Activated CD4-positive, alpha-beta T cell treated with anti-CD3 and anti-CD28 coated beads for 36 hours (primary cell): Measurements from ENCODE around the gene BMS1. TPM values are rescaled to one million over a fixed set of nuclear protein-coding genes. Genes with fewer than 3 reads are reported as not detected.
"Not testable (repeated sequence)": the region's sequence is repeated elsewhere in the genome, so short reads cannot be mapped to it uniquely, and the experiment has no call there.

Source experiments
- ATAC-seq: fragments of 200-7000 bp; cut with Tn5 transposase; one replicate; pipeline ENCODE4 v1.10.0; 2021; ENCODE audit warnings: mild to moderate bottlenecking, moderate library complexity
- CTCF ChIA-PET: fragments of 350-600 bp; sonication (Branson Sonifier 250); formaldehyde crosslinking; loops from one replicate; lab custom pipeline; 2021; ENCODE audit warnings: antibody characterized with exemption; lab: Charles Lee
- POLR2A ChIA-PET: fragments of 350-600 bp; sonication (Branson Sonifier 250); formaldehyde crosslinking; loops from one replicate; lab custom pipeline; 2021; ENCODE audit warnings: antibody characterized with exemption, inconsistent platforms; lab: Charles Lee
- DNase-seq: peaks from one replicate; pipeline ENCODE4 v3.0.0-alpha.2; 2020
- H3K27ac Mint-ChIP-seq: one replicate; pipeline ENCODE4 v1.8.0; 2021; ENCODE audit warnings: mixed read lengths
- H3K27me3 Mint-ChIP-seq: one replicate; pipeline ENCODE4 v1.8.0; 2021; ENCODE audit warnings: mixed read lengths
- H3K36me3 Mint-ChIP-seq: one replicate; pipeline ENCODE4 v1.8.0; 2021; ENCODE audit warnings: low read depth, mixed read lengths
- H3K4me1 Mint-ChIP-seq: one replicate; pipeline ENCODE4 v1.8.0; 2021; ENCODE audit warnings: mixed read lengths
- H3K4me3 Mint-ChIP-seq: one replicate; pipeline ENCODE4 v1.8.0; 2021; ENCODE audit warnings: mild to moderate bottlenecking, moderate library complexity, mixed read lengths
- H3K9me3 Mint-ChIP-seq: one replicate; pipeline ENCODE4 v1.8.0; 2021; ENCODE audit warnings: low read depth, mixed read lengths
- intact Hi-C, 2 experiments: fragments of 100-400 bp; cut with DNase I in 1 of 2; cut with micrococcal nuclease in 1 of 2; formaldehyde crosslinking; loops; one replicate each; pipeline versions ENCODE4 v1.14.2 to v1.15.1; 2022 to 2024; cut with DNase I, micrococcal nuclease
- total RNA-seq, 2 experiments: library from RNA; stranded (reverse); gene quantifications; one replicate each; pipeline ENCODE4 v1.2.3, GENCODE V29; 2021

BMS1 gene
- total RNA-seq, 2 experiments from 2014 or later, result 26.5 to 30.4 TPM

- H3K4me3 Mint-ChIP-seq, intact Hi-C loops, POLR2A ChIA-PET, H3K27me3 Mint-ChIP-seq, DNase-seq, ATAC-seq, CTCF ChIA-PET, H3K27ac Mint-ChIP-seq: not testable (repeated sequence)
- Mint-ChIP-seq H3K4me1 (peaks cover 17% of the 10 kb centered on the region), H3K36me3 (peaks cover 76% of the 10 kb centered on the region), H3K9me3 (peaks cover 11% of the 10 kb centered on the region)
Measured at GRCh38 chr10:42817417-42817816, 34.8 kb downstream of the BMS1 start.

GRCh38 chr10:42826759-42827158 lies 44.2 kb downstream of the BMS1 start:
- H3K4me1 Mint-ChIP-seq, H3K27me3 Mint-ChIP-seq, H3K9me3 Mint-ChIP-seq, H3K4me3 Mint-ChIP-seq, POLR2A ChIA-PET, CTCF ChIA-PET, DNase-seq, intact Hi-C loops, H3K27ac Mint-ChIP-seq, ATAC-seq: not testable (repeated sequence)
- H3K36me3 Mint-ChIP-seq, result peaks cover 64% of the 10 kb centered on the region

- CTCF ChIA-PET, result interaction anchor here (0.6 kb wide), 1 partner anchor 488 kb away, joined by 3 read pairs; no protein-coding TSS in a partner anchor
- Mint-ChIP-seq H3K36me3 (peaks cover 67% of the 10 kb centered on the region), H3K27me3 (no peaks in the 10 kb centered on the region), H3K4me1 (no peaks in the 10 kb centered on the region), H3K27ac (no peak overlapping the region), H3K4me3 (no peak overlapping the region), H3K9me3 (no peaks in the 10 kb centered on the region)
- intact Hi-C loops, result no loop called here
- no peak for DNase-seq
- no peak for ATAC-seq
- POLR2A ChIA-PET, result no interaction called here
Measured at GRCh38 chr10:42827201-42827600, 44.6 kb downstream of the BMS1 start.

- peaks cover 55% of the 10 kb centered on the region for H3K36me3 Mint-ChIP-seq
- intact Hi-C loops, ATAC-seq, POLR2A ChIA-PET, H3K4me1 Mint-ChIP-seq, DNase-seq, H3K4me3 Mint-ChIP-seq, H3K27ac Mint-ChIP-seq, H3K9me3 Mint-ChIP-seq, H3K27me3 Mint-ChIP-seq: not testable (repeated sequence)
- CTCF ChIA-PET, result interaction anchor here (0.7 kb wide), 1 partner anchor 76 kb away, joined by 3 read pairs; no protein-coding TSS in a partner anchor
Measured at GRCh38 chr10:42828391-42828790, 45.8 kb downstream of the BMS1 start.

GRCh38 chr10:42830237-42830636 lies 47.6 kb downstream of the BMS1 start:
- Mint-ChIP-seq H3K4me1 (no peaks in the 10 kb centered on the region), H3K27me3 (no peaks in the 10 kb centered on the region), H3K27ac (no peak overlapping the region), H3K36me3 (peaks cover 41% of the 10 kb centered on the region), H3K9me3 (no peaks in the 10 kb centered on the region), H3K4me3 (no peak overlapping the region)
- DNase-seq (no peak), ATAC-seq (no peak)
- POLR2A ChIA-PET, result no interaction called here
- CTCF ChIA-PET, result no interaction called here
- intact Hi-C loops, result no loop called here

GRCh38 chr10:42836096-42836495 lies 53.5 kb downstream of the BMS1 start:
- DNase-seq, result no peak
- no peak overlapping the region for H3K27ac Mint-ChIP-seq
- no peaks in the 10 kb centered on the region for H3K4me1 Mint-ChIP-seq
- intact Hi-C loops, result no loop called here
- no peak overlapping the region for H3K4me3 Mint-ChIP-seq
- no peaks in the 10 kb centered on the region for H3K9me3 Mint-ChIP-seq
- H3K27me3 Mint-ChIP-seq, result peaks cover 29% of the 10 kb centered on the region
- peaks cover 6% of the 10 kb centered on the region for H3K36me3 Mint-ChIP-seq
- ChIA-PET POLR2A (no interaction called here), CTCF (no interaction called here)
- no peak for ATAC-seq

GRCh38 chr10:42836771-42837468 lies 54.3 kb downstream of the BMS1 start:
- POLR2A ChIA-PET, result no interaction called here
- ATAC-seq, result no peak
- intact Hi-C loops, result no loop called here
- no peak overlapping the region for H3K27ac Mint-ChIP-seq
- no peak overlapping the region for H3K4me3 Mint-ChIP-seq
- DNase-seq, result peak; percentile 22
- H3K4me1 Mint-ChIP-seq, result no peaks in the 10 kb centered on the region
- H3K36me3 Mint-ChIP-seq, result peaks cover 2% of the 10 kb centered on the region
- H3K9me3 Mint-ChIP-seq, result no peaks in the 10 kb centered on the region
- peaks cover 29% of the 10 kb centered on the region for H3K27me3 Mint-ChIP-seq
- CTCF ChIA-PET, result interaction anchor here (0.6 kb wide), 1 partner anchor 696 kb away, joined by 3 read pairs; no protein-coding TSS in a partner anchor

GRCh38 chr10:42844810-42845209 lies 62.2 kb downstream of the BMS1 start:
- DNase-seq, H3K4me1 Mint-ChIP-seq, intact Hi-C loops, H3K9me3 Mint-ChIP-seq, ATAC-seq, POLR2A ChIA-PET, H3K4me3 Mint-ChIP-seq, H3K36me3 Mint-ChIP-seq, H3K27ac Mint-ChIP-seq, CTCF ChIA-PET: not testable (repeated sequence)
- peaks cover 18% of the 10 kb centered on the region for H3K27me3 Mint-ChIP-seq

GRCh38 chr10:42847261-42847660 lies 64.7 kb downstream of the BMS1 start:
- H3K9me3 Mint-ChIP-seq, intact Hi-C loops, H3K27ac Mint-ChIP-seq, H3K4me3 Mint-ChIP-seq, H3K4me1 Mint-ChIP-seq, DNase-seq, ATAC-seq, H3K36me3 Mint-ChIP-seq, POLR2A ChIA-PET, CTCF ChIA-PET: not testable (repeated sequence)
- H3K27me3 Mint-ChIP-seq, result peaks cover 11% of the 10 kb centered on the region

- CTCF ChIA-PET, result no interaction called here
- Mint-ChIP-seq H3K4me3 (no peak overlapping the region), H3K27ac (no peak overlapping the region), H3K36me3 (no peaks in the 10 kb centered on the region), H3K4me1 (no peaks in the 10 kb centered on the region), H3K9me3 (no peaks in the 10 kb centered on the region), H3K27me3 (peaks cover 14% of the 10 kb centered on the region)
- intact Hi-C loops, result no loop called here
- DNase-seq (no peak), ATAC-seq (no peak)
- POLR2A ChIA-PET, result no interaction called here
Measured at GRCh38 chr10:42850931-42851330, 68.3 kb downstream of the BMS1 start.

- ATAC-seq (no peak), DNase-seq (no peak)
- ChIA-PET CTCF (no interaction called here), POLR2A (no interaction called here)
- H3K4me1 Mint-ChIP-seq, result no peaks in the 10 kb centered on the region
- no peaks in the 10 kb centered on the region for H3K9me3 Mint-ChIP-seq
- H3K4me3 Mint-ChIP-seq, result no peak overlapping the region
- intact Hi-C loops, result no loop called here
- peaks cover 27% of the 10 kb centered on the region for H3K27me3 Mint-ChIP-seq
- H3K36me3 Mint-ChIP-seq, result no peaks in the 10 kb centered on the region
- H3K27ac Mint-ChIP-seq, result no peak overlapping the region
Measured at GRCh38 chr10:42859256-42859655, 76.7 kb downstream of the BMS1 start.

- H3K27ac Mint-ChIP-seq, ATAC-seq, H3K4me1 Mint-ChIP-seq, POLR2A ChIA-PET, H3K36me3 Mint-ChIP-seq, H3K4me3 Mint-ChIP-seq, intact Hi-C loops, CTCF ChIA-PET, H3K9me3 Mint-ChIP-seq, DNase-seq: not testable (repeated sequence)
- peaks cover 30% of the 10 kb centered on the region for H3K27me3 Mint-ChIP-seq
Measured at GRCh38 chr10:42860016-42860415, 77.4 kb downstream of the BMS1 start.
